Caco-2 (cell line): ENCODE results near the gene MLXIP. TPM values are rescaled to one million over a fixed set of nuclear protein-coding genes. Genes with fewer than 3 reads are reported as not detected.

Experiments
- BruUV-seq: library from RNA; stranded (reverse); fragments of 400-500 nt; replicated peaks from 2 replicates; lab custom pipeline; 2021; lab: Mats Ljungman, UMichigan
- CTCF ChIA-PET: fragments of 300-600 bp; sonication (Branson Sonifier 250); formaldehyde crosslinking; loops from one replicate; lab custom pipeline; 2022; ENCODE audit warnings: antibody characterized with exemption; lab: Charles Lee
- POLR2A ChIA-PET: fragments of 300-600 bp; sonication (Branson Sonifier 250); formaldehyde crosslinking; loops from one replicate; lab custom pipeline; 2022; ENCODE audit warnings: antibody characterized with exemption; lab: Charles Lee
- DNase-seq, 2 experiments: peaks; one replicate each; pipeline versions ENCODE4 v3.0.0 to v3.0.0-alpha.2; 2020 to 2022
- H3K27me3 ChIP-seq: replicated peaks from 2 replicates; pipeline ENCODE4 v1.6.0; 2011; ENCODE audit warnings: low read length; ENCODE audit not compliant: control insufficient read depth, insufficient read depth
- H3K36me3 ChIP-seq: 2 replicates; pipeline ENCODE4 v1.5.1; 2011; ENCODE audit warnings: low read length; ENCODE audit not compliant: control insufficient read depth, insufficient read depth
- H3K4me1 ChIP-seq: fragments of 250-450 bp; sonication (Bioruptor Pico); 2 replicates; pipeline ENCODE4 v1.5.1; 2020; ENCODE audit warnings: mild to moderate bottlenecking
- H3K4me3 ChIP-seq: 2 replicates; pipeline ENCODE4 v1.5.1; 2011; ENCODE audit warnings: low read depth, mild to moderate bottlenecking, control low read depth, low read length
- H3K9me3 ChIP-seq: fragments of 250-450 bp; sonication (Bioruptor Pico); 2 replicates; pipeline ENCODE4 v1.5.1; 2020; ENCODE audit warnings: mild to moderate bottlenecking, moderate library complexity
- H3K27ac Mint-ChIP-seq: one replicate; pipeline ENCODE4 v1.8.0; 2022; ENCODE audit warnings: mixed read lengths; ENCODE audit not compliant: unreplicated experiment
- H3K27me3 Mint-ChIP-seq: one replicate; pipeline ENCODE4 v1.8.0; 2022; ENCODE audit warnings: mixed read lengths; ENCODE audit not compliant: insufficient read depth, unreplicated experiment
- H3K36me3 Mint-ChIP-seq: one replicate; pipeline ENCODE4 v1.8.0; 2022; ENCODE audit warnings: mild to moderate bottlenecking, mixed read lengths; ENCODE audit not compliant: insufficient read depth, unreplicated experiment
- H3K4me1 Mint-ChIP-seq: one replicate; pipeline ENCODE4 v1.8.0; 2022; ENCODE audit warnings: low read depth, mixed read lengths; ENCODE audit not compliant: unreplicated experiment
- H3K4me3 Mint-ChIP-seq: one replicate; pipeline ENCODE4 v1.8.0; 2022; ENCODE audit warnings: mild to moderate bottlenecking, moderate library complexity, mixed read lengths; ENCODE audit not compliant: unreplicated experiment
- H3K9me3 Mint-ChIP-seq: one replicate; pipeline ENCODE4 v1.8.0; 2022; ENCODE audit warnings: mixed read lengths; ENCODE audit not compliant: unreplicated experiment
- CTCF ChIP-seq, 2 experiments: fragments of 200-600 bp in 1 of 2; IDR thresholded peaks; 1 replicate in 1 of 2; 2 replicates in 1 of 2; pipeline versions ENCODE4 v1.5.1 to v1.8.0; 2011 to 2022; ENCODE audit warnings: antibody characterized with exemption in 1 of 2, control low read depth in 1 of 2, inconsistent platforms in 1 of 2, low read depth in 1 of 2, low read length in 1 of 2, mild to moderate bottlenecking in 1 of 2, moderate library complexity in 1 of 2; ENCODE audit not compliant: insufficient read depth in 1 of 2, severe bottlenecking in 1 of 2, unreplicated experiment in 1 of 2
- intact Hi-C: fragments of 100-400 bp; cut with micrococcal nuclease; formaldehyde crosslinking; loops from one replicate; pipeline ENCODE4 v1.10.0; 2022; ENCODE audit not compliant: unreplicated experiment
- total RNA-seq: library from RNA; stranded (reverse); gene quantifications from 2 replicates; pipeline ENCODE4 v1.2.3, GENCODE V29; 2022

MLXIP gene
- total RNA-seq, 1 experiment from 2014 or later: 54.5 TPM

- H3K4me1 Mint-ChIP-seq: no peaks in the 10 kb centered on the region
- ChIA-PET POLR2A (no interaction called here), CTCF (no interaction called here)
- Histone ChIP-seq H3K36me3 (peaks cover 2% of the 10 kb centered on the region), H3K4me1 (peaks cover 15% of the 10 kb centered on the region), H3K27me3 (no peaks in the 10 kb centered on the region), H3K9me3 (no peaks in the 10 kb centered on the region), H3K4me3 (no peak overlapping the region)
- no peaks in the 10 kb centered on the region for H3K27me3 Mint-ChIP-seq
- H3K27ac Mint-ChIP-seq: no peak overlapping the region
- intact Hi-C loops: no loop called here
- no peak for TF ChIP-seq CTCF (IDR thresholded peaks at IDR 0.05; ENCODE audit: insufficient read depth in 1 of 2, low read depth in 1 of 2, low read length in 1 of 2, severe bottlenecking in 1 of 2, unreplicated experiment in 1 of 2)
- BruUV-seq: no TSS peak
- H3K36me3 Mint-ChIP-seq: peaks cover 14% of the 10 kb centered on the region
- no peak overlapping the region for H3K4me3 Mint-ChIP-seq
- DNase-seq: no peak
- H3K9me3 Mint-ChIP-seq: no peaks in the 10 kb centered on the region
These were observed 21.4 kb upstream of the MLXIP start for GRCh38 chr12:122057007-122057735.

DNA sequence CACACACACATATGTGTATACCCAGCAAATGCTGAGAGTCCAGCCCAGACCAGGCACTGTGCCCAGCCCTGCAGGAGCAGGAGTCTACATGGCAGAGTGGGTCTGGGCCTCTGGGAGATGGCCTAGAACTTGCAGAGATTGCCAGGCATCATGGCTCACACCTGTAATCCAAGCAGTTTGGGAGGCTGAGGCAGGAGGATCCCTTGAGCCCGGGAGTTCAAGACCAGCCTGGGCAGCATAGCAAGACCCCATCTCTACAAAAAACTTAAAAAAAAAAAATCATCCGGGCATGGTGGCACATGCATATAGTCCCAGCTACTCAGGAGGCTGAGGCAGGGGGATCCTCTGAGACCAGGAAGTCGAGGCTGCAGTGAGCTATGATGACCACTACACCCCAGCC, 20.8 kb upstream of the MLXIP start:
- H3K27me3 Mint-ChIP-seq: no peaks in the 10 kb centered on the region
- no peak overlapping the region for H3K27ac Mint-ChIP-seq
- Histone ChIP-seq H3K9me3 (no peaks in the 10 kb centered on the region), H3K4me3 (no peak overlapping the region), H3K27me3 (no peaks in the 10 kb centered on the region), H3K36me3 (peaks cover 2% of the 10 kb centered on the region), H3K4me1 (peaks cover 19% of the 10 kb centered on the region)
- DNase-seq: no peak
- intact Hi-C loops: no loop called here
- peaks cover under 1% of the 10 kb centered on the region for H3K4me1 Mint-ChIP-seq
- no TSS peak for BruUV-seq
- no peaks in the 10 kb centered on the region for H3K9me3 Mint-ChIP-seq
- H3K36me3 Mint-ChIP-seq: peaks cover 14% of the 10 kb centered on the region
- no peak for TF ChIP-seq CTCF (IDR thresholded peaks at IDR 0.05; ENCODE audit: insufficient read depth in 1 of 2, low read depth in 1 of 2, low read length in 1 of 2, severe bottlenecking in 1 of 2, unreplicated experiment in 1 of 2)
- H3K4me3 Mint-ChIP-seq: no peak overlapping the region
- POLR2A ChIA-PET: no interaction called here
- CTCF ChIA-PET: no interaction called here

- Histone ChIP-seq H3K27me3 (no peaks in the 10 kb centered on the region), H3K9me3 (no peaks in the 10 kb centered on the region), H3K4me3 (no peak overlapping the region), H3K4me1 (peaks cover 28% of the 10 kb centered on the region), H3K36me3 (peaks cover 2% of the 10 kb centered on the region)
- Mint-ChIP-seq H3K27me3 (no peaks in the 10 kb centered on the region), H3K36me3 (peaks cover 23% of the 10 kb centered on the region), H3K9me3 (no peaks in the 10 kb centered on the region), H3K4me1 (peaks cover 9% of the 10 kb centered on the region), H3K27ac (no peak overlapping the region), H3K4me3 (no peak overlapping the region)
- BruUV-seq: no TSS peak
- ChIA-PET POLR2A (no interaction called here), CTCF (no interaction called here)
- intact Hi-C loops: no loop called here
- no peak for TF ChIP-seq CTCF (IDR thresholded peaks at IDR 0.05; ENCODE audit: insufficient read depth in 1 of 2, low read depth in 1 of 2, low read length in 1 of 2, severe bottlenecking in 1 of 2, unreplicated experiment in 1 of 2)
- DNase-seq: no peak
These were observed 19.9 kb upstream of the MLXIP start for GRCh38 chr12:122058549-122059149.
